ENCODE data around the gene MARCOL. TPM values are rescaled to one million over a fixed set of nuclear protein-coding genes. Genes with fewer than 3 reads are reported as not detected.

MARCOL gene
- not detected in 2 replicates for total RNA-seq

GRCh38 chr5:148238418-148238794 lies at the start of gene MARCOL:
TSS of gene MARCOL (plus strand) at chr5:148238525. CDS start at chr5:148238598, 73 bp downstream.

DNA sequence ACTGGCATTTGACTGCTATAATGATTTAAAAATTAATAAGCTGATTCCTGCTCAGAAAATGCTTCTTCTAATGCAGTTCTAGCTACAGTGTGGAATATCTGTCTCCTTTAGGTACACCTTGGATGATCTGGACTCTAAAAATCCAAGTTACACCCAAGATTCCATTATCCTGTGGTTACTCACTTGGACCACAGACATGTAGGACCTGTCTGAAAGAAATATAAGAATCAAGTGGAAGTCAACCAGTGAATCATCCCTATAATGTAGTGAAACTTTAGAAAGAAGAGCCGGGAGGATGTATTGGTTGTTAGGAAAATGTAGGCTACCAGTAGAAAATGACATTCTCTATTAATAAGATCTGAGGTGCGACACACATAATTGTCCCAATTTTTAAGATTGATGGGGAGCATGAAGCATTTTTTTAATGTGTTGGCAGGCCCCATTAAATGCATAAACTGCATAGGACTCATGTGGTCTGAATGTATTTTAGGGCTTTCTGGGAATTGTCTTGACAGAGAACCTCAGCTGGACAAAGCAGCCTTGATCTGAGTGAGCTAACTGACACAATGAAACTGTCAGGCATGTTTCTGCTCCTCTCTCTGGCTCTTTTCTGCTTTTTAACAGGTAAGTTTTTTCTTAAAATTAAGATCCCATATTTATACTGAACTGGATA lies 35.7 kb upstream of the MARCOL start, which contains the start of gene SPINK6:
SPINK6 (plus strand) TSS at position 512 of the 673 bp plus-strand sequence; CDS start at position 567, 55 bp downstream.

DNA sequence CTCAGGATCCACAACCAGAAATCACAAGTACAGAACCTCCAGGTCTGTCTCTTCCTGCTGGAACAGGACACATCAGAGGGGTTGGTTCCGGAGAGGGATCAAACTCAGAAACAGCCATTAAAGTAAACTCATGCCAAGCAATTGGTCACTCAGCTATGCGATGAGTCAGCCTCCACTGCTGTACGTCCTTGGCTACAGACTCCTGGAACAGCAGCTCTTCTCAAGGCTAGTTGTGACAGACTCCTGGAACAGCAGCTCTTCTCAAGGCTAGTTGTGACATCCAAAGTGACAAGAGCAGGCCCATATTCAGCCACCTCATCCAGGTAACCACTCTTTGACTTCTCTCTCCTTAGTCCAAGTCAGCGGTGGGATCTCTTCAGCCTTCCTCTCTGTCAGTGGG lies 30.2 kb downstream of the MARCOL start, which contains the start of gene SPINK13:
SPINK13 (plus strand) TSS at position 229 of the 400 bp plus-strand sequence. CDS start 1,279 bp downstream, outside the sequence.

Other genes starting within 250 kb of the MARCOL start
- gene SPINK5, start 174.5 kb upstream of the MARCOL start, total RNA-seq: not detected in 2 replicates
- not detected in 2 replicates for gene SPINK14, start 70.0 kb upstream of the MARCOL start, total RNA-seq
- gene SPINK6, start 35.5 kb upstream of the MARCOL start, total RNA-seq: not detected in 2 replicates
- gene SPINK13, start 30.3 kb downstream of the MARCOL start, total RNA-seq: not detected in 2 replicates
- gene SPINK7, start 73.9 kb downstream of the MARCOL start, total RNA-seq: not detected in 2 replicates
- not detected in 2 replicates for gene SPINK9, start 97.0 kb downstream of the MARCOL start, total RNA-seq
- 59.7 and 69.2 TPM in 2 replicates for gene FBXO38, start 145.4 kb downstream of the MARCOL start, total RNA-seq